Neural progenitor cell (in vitro differentiated cells): ENCODE data around the gene KCNJ16. TPM values are rescaled to one million over a fixed set of nuclear protein-coding genes. Genes with fewer than 3 reads are reported as not detected.

Source experiments
- DNase-seq: peaks from one replicate; pipeline ENCODE4 v3.0.0-alpha.2; 2016; ENCODE audit warnings: low spot score
- H2AFZ ChIP-seq: fragments of 200-600 bp; sonication (generic); replicated peaks from 2 replicates; pipeline ENCODE4 v1.6.1; 2016; ENCODE audit warnings: antibody characterized with exemption
- H3F3A ChIP-seq: fragments of 200-600 bp; sonication (generic); 2 replicates; pipeline ENCODE4 v1.6.1; 2016; ENCODE audit warnings: antibody characterized with exemption, low read depth
- H3K27ac ChIP-seq: fragments of 200-600 bp; sonication (generic); 2 replicates; pipeline ENCODE4 v1.5.1; 2016; ENCODE audit warnings: mild to moderate bottlenecking
- H3K27me3 ChIP-seq: fragments of 200-600 bp; sonication (generic); 2 replicates; pipeline ENCODE4 v1.6.1; 2016; ENCODE audit warnings: mild to moderate bottlenecking, moderate library complexity
- H3K36me3 ChIP-seq: fragments of 200-600 bp; sonication (generic); 2 replicates; pipeline ENCODE4 v1.5.1; 2016
- H3K4me1 ChIP-seq: fragments of 200-600 bp; sonication (generic); 2 replicates; pipeline ENCODE4 v1.6.1; 2016; ENCODE audit warnings: mixed run types
- H3K4me2 ChIP-seq: fragments of 200-600 bp; sonication (generic); 2 replicates; pipeline ENCODE4 v1.6.1; 2016
- H3K4me3 ChIP-seq: fragments of 200-600 bp; sonication (generic); 2 replicates; pipeline ENCODE4 v1.5.1; 2016
- H3K79me2 ChIP-seq: fragments of 200-600 bp; sonication (generic); 2 replicates; pipeline ENCODE4 v1.6.1; 2016; ENCODE audit warnings: low read depth
- H3K9ac ChIP-seq: fragments of 200-600 bp; sonication (generic); 2 replicates; pipeline ENCODE4 v1.6.1; 2016
- H3K9me3 ChIP-seq: fragments of 200-600 bp; sonication (generic); 2 replicates; pipeline ENCODE4 v1.5.1; 2016; ENCODE audit warnings: low read depth
- H4K20me1 ChIP-seq: fragments of 200-600 bp; sonication (generic); 2 replicates; pipeline ENCODE4 v1.6.1; 2016; ENCODE audit warnings: low read depth
- H3K27ac Mint-ChIP-seq: 3 replicates; pipeline ENCODE4 v1.8.0; 2021; ENCODE audit warnings: mixed read lengths
- H3K27me3 Mint-ChIP-seq: 2 replicates; pipeline ENCODE4 v1.8.0; 2022; ENCODE audit warnings: low read depth, mild to moderate bottlenecking, inconsistent platforms, moderate library complexity, mixed read lengths; ENCODE audit not compliant: insufficient read depth
- H3K36me3 Mint-ChIP-seq: 3 replicates; pipeline ENCODE4 v1.8.0; 2021; ENCODE audit warnings: mixed read lengths
- H3K4me1 Mint-ChIP-seq: 3 replicates; pipeline ENCODE4 v1.8.0; 2021; ENCODE audit warnings: mixed read lengths
- H3K4me3 Mint-ChIP-seq: 3 replicates; pipeline ENCODE4 v1.8.0; 2021; ENCODE audit warnings: mild to moderate bottlenecking, moderate library complexity, mixed read lengths
- H3K9me3 Mint-ChIP-seq: 3 replicates; pipeline ENCODE4 v1.8.0; 2020; ENCODE audit warnings: mixed read lengths
- EZH2 ChIP-seq: fragments of 200-600 bp; sonication (generic); IDR thresholded peaks from 2 replicates; pipeline ENCODE4 v1.6.1; 2017; ENCODE audit warnings: antibody characterized with exemption, mild to moderate bottlenecking, moderate library complexity
- EZH2phosphoT487 ChIP-seq: fragments of 200-600 bp; sonication (generic); IDR thresholded peaks from 2 replicates; pipeline ENCODE4 v1.6.1; 2017; ENCODE audit warnings: antibody characterized with exemption
- total RNA-seq: library from RNA; depleted of rRNA; stranded (reverse); fragments of >200 nt; gene quantifications from 2 replicates; pipeline ENCODE4 v1.2.3, GENCODE V29; 2015; ENCODE audit warnings: low replicate concordance
- TF ChIP-seq, protein P1 (sequence below): fragments of 200-600 bp; sonication (generic); IDR thresholded peaks from 2 replicates; pipeline ENCODE4 v1.5.1; 2017; ENCODE audit warnings: antibody characterized with exemption, mild to moderate bottlenecking

Gene KCNJ16
- total RNA-seq, 1 donor from 2014 or later: not detected

DNA sequence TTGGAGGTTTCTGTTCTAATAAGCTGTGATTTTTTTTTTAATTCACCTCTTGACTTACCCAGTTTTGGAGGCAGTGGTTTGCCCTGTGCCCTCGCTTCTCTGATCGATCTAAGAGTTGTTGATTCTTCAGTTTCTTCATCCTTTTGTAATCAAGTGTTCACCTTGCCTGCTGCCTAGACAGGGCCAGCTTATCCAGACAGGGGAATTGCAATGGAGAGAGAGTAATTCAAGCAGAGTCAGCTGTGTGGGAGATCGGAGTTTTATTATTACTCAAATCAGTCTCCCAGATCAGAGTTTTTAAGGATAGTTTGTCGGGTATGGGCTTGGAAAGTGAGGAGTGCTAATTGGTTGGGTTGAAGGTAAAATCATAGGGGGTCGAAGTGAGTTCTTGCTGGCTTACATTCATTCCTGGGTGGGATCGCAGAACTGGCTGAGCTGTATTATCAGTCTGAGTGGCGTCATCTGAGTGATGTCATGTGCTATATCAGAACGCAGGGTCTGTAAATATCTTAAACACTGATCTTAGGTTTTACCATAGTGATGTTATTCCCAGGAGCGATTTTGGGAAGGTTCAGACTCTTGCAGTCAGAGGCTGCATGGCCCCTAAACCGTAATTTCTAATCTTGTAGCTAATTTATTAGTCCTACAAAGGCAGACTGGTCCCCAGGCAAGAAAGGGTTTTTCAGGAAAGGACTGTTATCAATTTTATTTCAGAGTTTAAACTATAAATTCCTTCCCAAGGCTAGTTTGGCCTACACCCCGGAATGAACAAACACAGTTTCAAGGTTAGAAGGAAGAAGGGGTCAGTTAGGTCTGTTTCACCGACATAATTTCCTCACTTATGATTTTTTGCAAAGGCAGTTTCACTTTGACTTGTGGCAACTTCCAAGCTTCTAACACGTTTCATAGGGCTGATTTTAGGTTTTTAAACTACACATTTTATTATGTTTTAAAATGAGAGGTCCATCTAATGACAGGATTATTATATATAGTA lies 21.5 kb upstream of the KCNJ16 start:
- Histone ChIP-seq H4K20me1 (no peaks in the 10 kb centered on the region), H3K36me3 (no peaks in the 10 kb centered on the region), H3K27me3 (no peaks in the 10 kb centered on the region), H3K4me1 (peaks cover 13% of the 10 kb centered on the region), H3K79me2 (no peaks in the 10 kb centered on the region), H3K9ac (no peak overlapping the region), H3K27ac (no peak overlapping the region), H2AFZ (peak overlapping the region; percentile 65), H3K9me3 (no peaks in the 10 kb centered on the region), H3K4me2 (no peak overlapping the region), H3K4me3 (no peak overlapping the region), H3F3A (no peaks in the 10 kb centered on the region)
- no peaks in the 10 kb centered on the region for H3K9me3 Mint-ChIP-seq
- no peak overlapping the region for H3K4me3 Mint-ChIP-seq
- no peaks in the 10 kb centered on the region for H3K36me3 Mint-ChIP-seq
- H3K27me3 Mint-ChIP-seq: no peaks in the 10 kb centered on the region
- no peak overlapping the region for H3K27ac Mint-ChIP-seq
- TF ChIP-seq, protein P1, sequence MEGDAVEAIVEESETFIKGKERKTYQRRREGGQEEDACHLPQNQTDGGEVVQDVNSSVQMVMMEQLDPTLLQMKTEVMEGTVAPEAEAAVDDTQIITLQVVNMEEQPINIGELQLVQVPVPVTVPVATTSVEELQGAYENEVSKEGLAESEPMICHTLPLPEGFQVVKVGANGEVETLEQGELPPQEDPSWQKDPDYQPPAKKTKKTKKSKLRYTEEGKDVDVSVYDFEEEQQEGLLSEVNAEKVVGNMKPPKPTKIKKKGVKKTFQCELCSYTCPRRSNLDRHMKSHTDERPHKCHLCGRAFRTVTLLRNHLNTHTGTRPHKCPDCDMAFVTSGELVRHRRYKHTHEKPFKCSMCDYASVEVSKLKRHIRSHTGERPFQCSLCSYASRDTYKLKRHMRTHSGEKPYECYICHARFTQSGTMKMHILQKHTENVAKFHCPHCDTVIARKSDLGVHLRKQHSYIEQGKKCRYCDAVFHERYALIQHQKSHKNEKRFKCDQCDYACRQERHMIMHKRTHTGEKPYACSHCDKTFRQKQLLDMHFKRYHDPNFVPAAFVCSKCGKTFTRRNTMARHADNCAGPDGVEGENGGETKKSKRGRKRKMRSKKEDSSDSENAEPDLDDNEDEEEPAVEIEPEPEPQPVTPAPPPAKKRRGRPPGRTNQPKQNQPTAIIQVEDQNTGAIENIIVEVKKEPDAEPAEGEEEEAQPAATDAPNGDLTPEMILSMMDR: no peak
- TF ChIP-seq EZH2 (no peak), EZH2phosphoT487 (no peak)
- H3K4me1 Mint-ChIP-seq: peaks cover 7% of the 10 kb centered on the region
- DNase-seq: no peak

DNA sequence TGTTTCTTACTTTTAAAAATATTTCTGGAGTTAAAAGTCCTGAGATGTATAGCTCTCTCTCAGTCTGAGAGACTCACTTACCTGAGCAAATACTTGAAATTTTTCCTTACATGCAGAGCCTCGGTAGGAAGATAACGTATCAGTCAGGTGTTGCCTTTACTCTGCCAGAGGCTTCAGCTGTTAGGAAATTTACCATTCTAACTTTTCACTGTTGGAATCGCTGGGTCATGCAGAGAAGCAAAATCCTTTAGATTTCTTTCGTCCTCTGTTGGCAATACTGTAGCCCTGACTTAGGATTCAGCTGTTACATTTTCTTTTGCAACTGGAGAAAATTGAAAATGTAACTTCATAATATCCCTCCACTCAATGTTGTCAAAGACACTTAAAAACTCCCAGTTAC lies 20.0 kb upstream of the KCNJ16 start:
- no peak overlapping the region for H3K4me3 ChIP-seq
- peak overlapping the region; percentile 18 for H3K4me2 ChIP-seq
- Mint-ChIP-seq H3K27ac (no peak overlapping the region), H3K27me3 (no peaks in the 10 kb centered on the region), H3K36me3 (no peaks in the 10 kb centered on the region), H3K4me3 (no peak overlapping the region), H3K4me1 (peaks cover 7% of the 10 kb centered on the region), H3K9me3 (no peaks in the 10 kb centered on the region)
- H4K20me1 ChIP-seq: no peaks in the 10 kb centered on the region
- H3K4me1 ChIP-seq: peaks cover 13% of the 10 kb centered on the region
- H3K9ac ChIP-seq: no peak overlapping the region
- peak overlapping the region; percentile 11 for H2AFZ ChIP-seq
- no peak for DNase-seq
- H3K79me2 ChIP-seq: no peaks in the 10 kb centered on the region
- H3F3A ChIP-seq: no peaks in the 10 kb centered on the region
- H3K27me3 ChIP-seq: no peaks in the 10 kb centered on the region
- TF ChIP-seq EZH2phosphoT487 (no peak), EZH2 (no peak)
- TF ChIP-seq, protein P1: no peak
- H3K36me3 ChIP-seq: no peaks in the 10 kb centered on the region
- H3K9me3 ChIP-seq: no peaks in the 10 kb centered on the region
- no peak overlapping the region for H3K27ac ChIP-seq

DNA sequence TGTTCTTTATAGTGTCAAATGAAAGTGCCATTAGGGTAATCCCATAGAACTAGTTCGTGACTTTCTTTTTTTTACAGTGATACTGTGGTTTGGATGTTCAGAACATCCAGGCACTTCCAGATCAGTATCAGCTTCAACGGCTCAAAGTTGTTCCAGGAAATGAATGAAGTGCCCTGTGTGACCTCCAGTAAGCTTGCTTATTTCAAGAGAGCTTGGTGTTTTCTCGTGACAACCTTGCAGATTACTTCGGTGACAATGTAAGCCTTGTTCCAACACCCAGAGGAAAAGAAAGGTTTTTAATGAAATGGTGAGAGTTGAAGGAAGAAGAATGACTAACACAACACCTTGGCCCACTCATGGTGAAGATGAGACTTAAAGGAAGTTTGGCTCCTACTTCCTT lies 16.0 kb upstream of the KCNJ16 start:
- Histone ChIP-seq H3K36me3 (no peaks in the 10 kb centered on the region), H3K9me3 (no peaks in the 10 kb centered on the region), H3K79me2 (no peaks in the 10 kb centered on the region), H3K4me1 (peaks cover 13% of the 10 kb centered on the region), H3K27me3 (no peaks in the 10 kb centered on the region), H2AFZ (no peak overlapping the region), H4K20me1 (no peaks in the 10 kb centered on the region), H3K9ac (no peak overlapping the region), H3F3A (no peaks in the 10 kb centered on the region), H3K27ac (no peak overlapping the region), H3K4me3 (no peak overlapping the region), H3K4me2 (no peak overlapping the region)
- H3K27ac Mint-ChIP-seq: no peak overlapping the region
- peaks cover 7% of the 10 kb centered on the region for H3K4me1 Mint-ChIP-seq
- H3K4me3 Mint-ChIP-seq: no peak overlapping the region
- no peaks in the 10 kb centered on the region for H3K27me3 Mint-ChIP-seq
- no peak for DNase-seq
- TF ChIP-seq EZH2phosphoT487 (no peak), EZH2 (no peak)
- TF ChIP-seq, protein P1: no peak
- H3K9me3 Mint-ChIP-seq: no peaks in the 10 kb centered on the region
- H3K36me3 Mint-ChIP-seq: no peaks in the 10 kb centered on the region
